ENCODE data around the gene SYDE1. TPM values are rescaled to one million over a fixed set of nuclear protein-coding genes. Genes with fewer than 3 reads are reported as not detected.
A peak's percentile ranks its signal among the peaks of the same experiment; 100 is the strongest.

The SYDE1 gene
- total and polyA plus RNA-seq, 7 donors: 2.3 to 4.9 (median 4.5) TPM

- H3K36me3 ChIP-seq (ENCODE audit: insufficient read depth in 1 of 2, low read depth in 1 of 2): no peaks in the 10 kb centered on the region
- H3K4me1 ChIP-seq: no peaks in the 10 kb centered on the region
- WGBS, 3 donors: 59 to 70% (median 66%) methylated on average over 3 of the region's 3 CpGs
- ATAC-seq (no peak), DNase-seq (no peak)
- H3K4me3 ChIP-seq: no peak overlapping the region
- H3K9me3 ChIP-seq: peaks cover 7% of the 10 kb centered on the region
- peak; percentile 58 for TF ChIP-seq CTCF (IDR thresholded peaks at IDR 0.05)
- H3K27ac ChIP-seq: no peak overlapping the region
- peaks cover 0 to 15% (median 9%) of the 10 kb centered on the region in 3 donors for H3K27me3 ChIP-seq (ENCODE audit: insufficient read depth in 3 of 3, low read length in 2 of 3)
- intact Hi-C loops (cut with DNase I): no loop called here
Observed at GRCh38 chr19:15101479-15102082, 5.6 kb upstream of the SYDE1 start.

- H3K4me1 ChIP-seq: no peaks in the 10 kb centered on the region
Observed at GRCh38 chr19:15104003-15104402, 3.2 kb upstream of the SYDE1 start.

GRCh38 chr19:15104411-15104810 lies 2.8 kb upstream of the SYDE1 start:
- no peak for TF ChIP-seq CTCF (IDR thresholded peaks at IDR 0.05)
- peaks cover 7% of the 10 kb centered on the region for H3K9me3 ChIP-seq
- H3K4me3 ChIP-seq: no peak overlapping the region
- H3K36me3 ChIP-seq (ENCODE audit: insufficient read depth in 1 of 2, low read depth in 1 of 2): no peaks in the 10 kb centered on the region
- ATAC-seq (no peak), DNase-seq (no peak)
- H3K27ac ChIP-seq: no peak overlapping the region
- no peaks in the 10 kb centered on the region for H3K4me1 ChIP-seq
- intact Hi-C loops (cut with DNase I): no loop called here
- 79 to 92% (median 89%) methylated on average over 1 of the region's 1 CpG for WGBS, 3 donors
- H3K27me3 ChIP-seq (ENCODE audit: insufficient read depth in 3 of 3, low read length in 2 of 3): peaks cover 0 to 28% (median 9%) of the 10 kb centered on the region in 3 donors

More at GRCh38 chr19:15104003-15104402, 3.2 kb upstream of the SYDE1 start:
- intact Hi-C loops (cut with DNase I): no loop called here
- no peak for TF ChIP-seq CTCF (IDR thresholded peaks at IDR 0.05)
- peaks cover 7% of the 10 kb centered on the region for H3K9me3 ChIP-seq
- DNase-seq (no peak), ATAC-seq (no peak)
- no peaks in the 10 kb centered on the region for H3K36me3 ChIP-seq (ENCODE audit: insufficient read depth in 1 of 2, low read depth in 1 of 2)
- no peak overlapping the region for H3K27ac ChIP-seq
- 79 to 93% (median 92%) methylated on average over 1 of the region's 1 CpG for WGBS, 3 donors
- H3K4me3 ChIP-seq: no peak overlapping the region
- H3K27me3 ChIP-seq (ENCODE audit: insufficient read depth in 3 of 3, low read length in 2 of 3): peaks cover 0 to 28% (median 9%) of the 10 kb centered on the region in 3 donors

- no peak for TF ChIP-seq CTCF (IDR thresholded peaks at IDR 0.05)
- peaks cover 0 to 28% (median 9%) of the 10 kb centered on the region in 3 donors for H3K27me3 ChIP-seq (ENCODE audit: insufficient read depth in 3 of 3, low read length in 2 of 3)
- H3K36me3 ChIP-seq (ENCODE audit: insufficient read depth in 1 of 2, low read depth in 1 of 2): peaks cover 0 to under 1% of the 10 kb centered on the region in 2 donors
- H3K27ac ChIP-seq: no peak overlapping the region
- no peak for ATAC-seq
- intact Hi-C loops (cut with DNase I): no loop called here
- 93 to 96% (median 95%) methylated on average over 3 of the region's 3 CpGs for WGBS, 3 donors
- no peaks in the 10 kb centered on the region for H3K4me1 ChIP-seq
- DNase-seq: no peak
- H3K4me3 ChIP-seq: no peak overlapping the region
- H3K9me3 ChIP-seq: peaks cover 7% of the 10 kb centered on the region
Observed at GRCh38 chr19:15105044-15105443, 2.2 kb upstream of the SYDE1 start.
